GM12892 (cell line): ENCODE results near the gene ZSWIM6.

Experiments
- DNase-seq: peaks from one replicate; pipeline ENCODE4 v3.0.0; 2011; ENCODE audit not compliant: insufficient read length
- FAIRE-seq: peaks from 2 replicates; lab custom pipeline; 2011; peaks lifted over from hg19 to GRCh38; lab: Jason Lieb, UNC
- POLR2A ChIP-seq: IDR thresholded peaks from 2 replicates; pipeline ENCODE4 v1.6.1; 2011; ENCODE audit warnings: low read depth, low read length, control low read depth
- POLR2AphosphoS5 ChIP-seq: IDR thresholded peaks from 2 replicates; pipeline ENCODE4 v1.6.1; 2011; ENCODE audit warnings: low read depth, low read length, control low read depth
- TAF1 ChIP-seq: IDR thresholded peaks from 2 replicates; pipeline ENCODE4 v1.6.1; 2011; ENCODE audit warnings: low read depth, mild to moderate bottlenecking, control low read depth, low read length, borderline replicate concordance

Gene ZSWIM6

GRCh38 chr5:61386045-61386800 is 54.2 kb downstream of the ZSWIM6 start:
- no peak for TF ChIP-seq POLR2A
- TF ChIP-seq TAF1: no peak
- TF ChIP-seq POLR2AphosphoS5: no peak
- FAIRE-seq (no peak), DNase-seq (no peak)

- TF ChIP-seq TAF1 (no peak), POLR2AphosphoS5 (no peak), POLR2A (no peak)
- FAIRE-seq (no peak), DNase-seq (no peak)
These were observed 57.6 kb downstream of the ZSWIM6 start for GRCh38 chr5:61389609-61390008.

GRCh38 chr5:61394078-61394704 is 62.1 kb downstream of the ZSWIM6 start:
- TF ChIP-seq TAF1 (no peak), POLR2AphosphoS5 (no peak), POLR2A (no peak)
- FAIRE-seq: no peak
- DNase-seq: no peak

GRCh38 chr5:61394793-61395192 is 62.7 kb downstream of the ZSWIM6 start:
- FAIRE-seq (no peak), DNase-seq (no peak)
- TF ChIP-seq TAF1 (no peak), POLR2A (no peak), POLR2AphosphoS5 (no peak)

- DNase-seq: no peak
- FAIRE-seq: no peak
- no peak for TF ChIP-seq POLR2A
- TF ChIP-seq POLR2AphosphoS5: no peak
- no peak for TF ChIP-seq TAF1
These were observed 65.2 kb downstream of the ZSWIM6 start for GRCh38 chr5:61397238-61397637.

GRCh38 chr5:61397937-61398336 is 65.9 kb downstream of the ZSWIM6 start:
- TF ChIP-seq POLR2AphosphoS5 (no peak), TAF1 (no peak), POLR2A (no peak)
- FAIRE-seq: no peak
- DNase-seq: no peak

- DNase-seq: no peak
- TF ChIP-seq POLR2AphosphoS5 (no peak), TAF1 (no peak), POLR2A (no peak)
- no peak for FAIRE-seq
These were observed 66.4 kb downstream of the ZSWIM6 start for GRCh38 chr5:61398440-61398839.

GRCh38 chr5:61399679-61400078 is 67.6 kb downstream of the ZSWIM6 start:
- no peak for FAIRE-seq
- DNase-seq: no peak
- TF ChIP-seq POLR2AphosphoS5 (no peak), TAF1 (no peak), POLR2A (no peak)

GRCh38 chr5:61401726-61402125 is 69.7 kb downstream of the ZSWIM6 start:
- TF ChIP-seq POLR2A (no peak), POLR2AphosphoS5 (no peak), TAF1 (no peak)

GRCh38 chr5:61402244-61402823 is 70.3 kb downstream of the ZSWIM6 start:
- TF ChIP-seq POLR2A (no peak), TAF1 (no peak), POLR2AphosphoS5 (no peak)
- FAIRE-seq: no peak
- DNase-seq: no peak

More at GRCh38 chr5:61401726-61402125, 69.7 kb downstream of the ZSWIM6 start:
- no peak for FAIRE-seq
- DNase-seq: no peak
